K562 (cell line): ENCODE results near the gene MPV17L2. TPM values are rescaled to one million over a fixed set of nuclear protein-coding genes. Genes with fewer than 3 reads are reported as not detected.
A peak's percentile ranks its signal among the peaks of the same experiment; 100 is the strongest.

Source experiments
- ATAC-seq: fragments of 200-7000 bp; cut with Tn5 transposase; 3 replicates; pipeline ENCODE4 v1.9.1; 2020; ENCODE audit warnings: moderate library complexity
- BruUV-seq: library from RNA; stranded (reverse); fragments of 400-500 nt; replicated peaks from 2 replicates; lab custom pipeline; 2021; lab: Mats Ljungman, UMichigan
- CTCF ChIA-PET: fragments of 300-600 bp; formaldehyde crosslinking; extraction: SDS; loops from one replicate; lab custom pipeline; 2021; ENCODE audit warnings: low intra/inter-chr PET ratio; lab: Yijun Ruan, JAX
- POLR2A ChIA-PET: fragments of 300-600, 350-650 bp; sonication (Branson Sonifier 250); formaldehyde crosslinking; extraction: SDS; loops from one replicate; lab custom pipeline; 2021; ENCODE audit warnings: antibody characterized with exemption, inconsistent platforms; lab: Yijun Ruan, JAX
- DNase-seq, 4 experiments: peaks; one replicate each; pipeline versions ENCODE4 v3.0.0 to v3.0.0-alpha.2; 2011 to 2018; ENCODE audit warnings: low spot score in 3 of 4, mixed read lengths in 3 of 4; ENCODE audit errors: extremely low read depth in 1 of 4
- FAIRE-seq: peaks from 2 replicates; lab custom pipeline; 2011; peaks lifted over from hg19 to GRCh38; lab: Jason Lieb, UNC
- H2AFZ ChIP-seq: 2 replicates; pipeline ENCODE4 v1.6.0; 2011; ENCODE audit warnings: low read depth, low read length, control low read depth, inconsistent platforms
- H3K27ac ChIP-seq: fragments of 200-600 bp; 3 replicates; pipeline ENCODE4 v1.8.0; 2011; ENCODE audit warnings: low read depth, mild to moderate bottlenecking, control low read depth, inconsistent platforms, low read length, moderate library complexity, mixed read lengths; ENCODE audit errors: extremely low read depth
- H3K27me3 ChIP-seq, 2 experiments: fragments of 300-600 bp in 1 of 2; 2 replicates in 1 of 2; 3 replicates in 1 of 2; pipeline versions ENCODE4 v1.6.0 to v1.8.0; 2011; ENCODE audit warnings: inconsistent platforms in 2 of 2, low read length in 2 of 2, mild to moderate bottlenecking in 1 of 2, mixed read lengths in 1 of 2, moderate library complexity in 1 of 2; ENCODE audit not compliant: control insufficient read depth in 2 of 2, insufficient read depth in 2 of 2
- H3K36me3 ChIP-seq: fragments of 300-600 bp; 3 replicates; pipeline ENCODE4 v1.8.0; 2011; ENCODE audit warnings: mild to moderate bottlenecking, low read length, inconsistent platforms; ENCODE audit not compliant: control insufficient read depth, insufficient read depth
- H3K4me1 ChIP-seq, 2 experiments: fragments of 200-600 bp in 1 of 2; replicated peaks in 1 of 2; 2 replicates in 1 of 2; 3 replicates in 1 of 2; pipeline versions ENCODE4 v1.5.1 to v1.8.0; 2011; ENCODE audit warnings: inconsistent platforms in 2 of 2, low read length in 2 of 2, mild to moderate bottlenecking in 1 of 2, mixed read lengths in 1 of 2, moderate library complexity in 1 of 2; ENCODE audit not compliant: control insufficient read depth in 2 of 2, insufficient read depth in 2 of 2
- H3K4me2 ChIP-seq: 2 replicates; pipeline ENCODE4 v1.6.1; 2011; ENCODE audit warnings: low read length, control low read depth, inconsistent platforms, mixed read lengths; ENCODE audit not compliant: insufficient read depth
- H3K4me3 ChIP-seq: fragments of 200-600 bp; sonication (generic), shearing (Covaris generic); 2 replicates; pipeline ENCODE4 v1.5.1; 2016; ENCODE audit warnings: control low read depth, inconsistent platforms
- H3K79me2 ChIP-seq: fragments of 200-600 bp; 3 replicates; pipeline ENCODE4 v1.8.0; 2011; ENCODE audit warnings: low read length, inconsistent platforms; ENCODE audit not compliant: control insufficient read depth, insufficient read depth
- H3K9ac ChIP-seq, 2 experiments: 2 replicates each; pipeline versions ENCODE4 v1.6.0 to v1.6.1; 2011; ENCODE audit warnings: low read depth in 2 of 2, low read length in 2 of 2, control low read depth in 1 of 2, inconsistent platforms in 1 of 2, mild to moderate bottlenecking in 1 of 2, mixed read lengths in 1 of 2; ENCODE audit not compliant: insufficient read depth in 1 of 2
- H3K9me1 ChIP-seq: one replicate; pipeline ENCODE4 v1.6.0; 2011; ENCODE audit warnings: inconsistent platforms, mild to moderate bottlenecking, low read length, moderate library complexity; ENCODE audit not compliant: control insufficient read depth, insufficient read depth
- H3K9me3 ChIP-seq: replicated peaks from 2 replicates; pipeline ENCODE4 v1.5.1; 2011; ENCODE audit warnings: low read depth, low read length, inconsistent platforms; ENCODE audit not compliant: control insufficient read depth, insufficient read depth
- H4K20me1 ChIP-seq: replicated peaks from 2 replicates; pipeline ENCODE4 v1.6.1; 2011; ENCODE audit warnings: low read length, inconsistent platforms, mixed read lengths; ENCODE audit not compliant: control insufficient read depth, insufficient read depth
- ADNP ChIP-seq: fragments of 200-800 bp; sonication (Bioruptor generic); IDR thresholded peaks from 2 replicates; pipeline ENCODE4 v1.6.1; 2016; ENCODE audit warnings: missing genetic modification characterization, missing compliant biosample characterization
- ATF7 ChIP-seq: fragments of 450-650 bp; IDR thresholded peaks from 2 replicates; pipeline ENCODE4 v1.7.1; 2014; ENCODE audit warnings: mild to moderate bottlenecking, moderate library complexity
- CBX1 ChIP-seq: sonication (generic); IDR thresholded peaks from 2 replicates; pipeline ENCODE4 v1.6.1; 2016; ENCODE audit warnings: antibody characterized with exemption, low read depth, mild to moderate bottlenecking
- CREBBP ChIP-seq: IDR thresholded peaks from one replicate; pipeline ENCODE4 v1.6.1; 2012; ENCODE audit warnings: low read depth, mild to moderate bottlenecking, control low read depth, inconsistent platforms, low read length
- EP300 ChIP-seq: IDR thresholded peaks from 2 replicates; pipeline ENCODE4 v1.6.1; 2012; ENCODE audit warnings: low read length, improper control_type of control experiment
- HDAC2 ChIP-seq: fragments of 450-650 bp; IDR thresholded peaks from 2 replicates; pipeline ENCODE4 v1.6.1; 2016; ENCODE audit warnings: mild to moderate bottlenecking
- HNRNPK ChIP-seq: fragments of 200-400 bp; formaldehyde crosslinking; IDR thresholded peaks from one replicate; pipeline ENCODE4 v1.6.1; 2018; ENCODE audit warnings: mild to moderate bottlenecking, low read depth, low read length; ENCODE audit not compliant: poor library complexity, severe bottlenecking
- RBM25 ChIP-seq: fragments of 200-400 bp; formaldehyde crosslinking; IDR thresholded peaks from 2 replicates; pipeline ENCODE4 v1.6.1; 2018; ENCODE audit warnings: low read length, low read depth, moderate library complexity; ENCODE audit not compliant: severe bottlenecking
- RCOR1 ChIP-seq, 2 experiments: IDR thresholded peaks; 2 replicates each; pipeline ENCODE4 v1.6.1; 2012; ENCODE audit warnings: low read depth in 2 of 2, low read length in 2 of 2, borderline replicate concordance in 1 of 2, improper control_type of control experiment in 1 of 2
- SMAD4 ChIP-seq: fragments of 250-450 bp; sonication (Bioruptor Pico); conservative IDR thresholded peaks from 2 replicates; pipeline ENCODE4 v1.8.0; 2021; ENCODE audit warnings: inconsistent platforms, mild to moderate bottlenecking, moderate library complexity
- ZNF507 ChIP-seq: conservative IDR thresholded peaks from 2 replicates; pipeline ENCODE4 v1.6.1; 2017; ENCODE audit warnings: missing genetic modification characterization, missing compliant biosample characterization
- WGBS: fragments of 100-300 bp; shearing (Covaris generic); methylation state at CpG from one replicate; pipeline ENCODE4 v1.1.6; 2016; ENCODE audit warnings: low coverage, mixed read lengths; ENCODE audit not compliant: insufficient coverage; ENCODE audit errors: missing lambda C conversion rate; 5-methylcytosine and 5-hydroxymethylcytosine counted together
- in situ Hi-C: fragments of 300-500 bp; cut with MboI; formaldehyde crosslinking; loops from 4 replicates; pipeline ENCODE4 v1.15.0; 2018; ENCODE audit warnings: inconsistent platforms, mixed read lengths
- intact Hi-C: fragments of 100-400 bp; cut with micrococcal nuclease; formaldehyde crosslinking; loops from 2 replicates; pipeline ENCODE4 v1.14.2; 2022
- polyA plus RNA-seq, 8 experiments: library from polyadenylated mRNA; depleted of rRNA in 4 of 8; stranded (reverse) in 5 of 8; unstranded in 3 of 8; fragments of >200 nt; fragmentation: Nextera tagmentation in 2 of 8; fragmentation: Illumina TruSeq in 1 of 8; extraction: Ambion mirVana in 2 of 8; extraction: Trizol in 1 of 8; gene quantifications; 2 replicates each; pipeline versions ENCODE4 v1.2.1 to v1.2.3, GENCODE V29; 2011 to 2014; ENCODE audit warnings: inconsistent platforms in 1 of 8, missing spikeins in 1 of 8
- total RNA-seq, 7 experiments: library from RNA; depleted of rRNA in 6 of 7; stranded (reverse); fragments of >200 nt in 6 of 7; fragmentation: Illumina TruSeq in 2 of 7; extraction: Trizol in 2 of 7; gene quantifications; 2 replicates each; pipeline versions ENCODE4 v1.2.1 to v1.2.3, GENCODE V29; 2011 to 2021; ENCODE audit warnings: low replicate concordance in 1 of 7
- TF ChIP-seq, protein P1 (sequence below): sonication (generic); formaldehyde crosslinking; IDR thresholded peaks from 2 replicates; pipeline ENCODE4 v1.8.1; 2023; ENCODE audit warnings: mild to moderate bottlenecking, missing genetic modification reagents
- TF ChIP-seq, protein P2 (sequence below): IDR thresholded peaks from 2 replicates; pipeline ENCODE4 v1.6.1; 2011; ENCODE audit not compliant: insufficient read length; ENCODE audit errors: extremely low read depth
- TF ChIP-seq, protein P3 (sequence below): fragments of 150-350 bp; conservative IDR thresholded peaks from 2 replicates; pipeline ENCODE4 v1.6.1; 2014; ENCODE audit warnings: low read length

MPV17L2 gene
- total and polyA plus RNA-seq, 9 of the 15 experiments (the other 6 are each of a cell fraction or from before 2014, with no cell fraction given): 10.6 to 60.2 (median 28.5) TPM

DNA sequence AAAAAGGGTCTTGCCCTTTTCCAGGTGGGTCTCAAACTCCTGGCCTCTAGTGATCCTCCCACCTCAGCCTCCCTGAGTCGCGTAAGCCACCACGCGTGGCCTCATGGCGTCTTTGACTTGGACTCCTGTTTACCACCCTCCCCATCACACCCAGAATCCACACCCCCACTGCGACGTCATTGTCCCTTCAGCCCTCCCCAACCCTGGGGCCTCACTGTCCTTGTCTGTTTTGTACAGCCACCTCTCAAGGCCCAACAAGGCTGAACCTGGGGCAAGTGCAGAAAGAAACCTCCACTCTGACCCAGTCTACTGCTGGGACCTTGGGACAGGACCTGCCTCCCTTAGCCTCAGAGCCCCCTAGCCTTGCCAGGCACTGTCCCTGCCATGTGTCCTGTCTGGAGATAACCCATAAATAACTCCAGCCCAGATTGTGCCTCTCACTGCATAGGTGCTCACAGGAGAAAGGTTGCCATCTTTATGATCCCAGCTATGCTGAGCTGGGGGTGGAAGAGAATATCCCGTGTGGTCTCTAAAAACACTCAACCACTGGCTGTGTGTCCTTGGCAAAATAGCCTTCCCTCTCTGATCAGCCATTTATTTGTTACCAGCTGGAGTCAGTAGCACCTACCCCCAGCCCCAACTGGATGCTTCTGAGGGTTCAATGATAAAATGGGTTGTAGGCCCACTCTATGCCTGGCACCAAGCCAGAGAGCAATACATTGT lies 21.3 kb upstream of the MPV17L2 start (continued):
- TF ChIP-seq RCOR1 (IDR thresholded peaks at IDR 0.05; ENCODE audit: borderline replicate concordance in 1 of 2, low read depth in 2 of 2, low read length in 2 of 2): 0 out of 4 replicates have a peak, but pooled peaks of 1 of the 2 experiments have one; percentile 37
- TF ChIP-seq, protein P1, sequence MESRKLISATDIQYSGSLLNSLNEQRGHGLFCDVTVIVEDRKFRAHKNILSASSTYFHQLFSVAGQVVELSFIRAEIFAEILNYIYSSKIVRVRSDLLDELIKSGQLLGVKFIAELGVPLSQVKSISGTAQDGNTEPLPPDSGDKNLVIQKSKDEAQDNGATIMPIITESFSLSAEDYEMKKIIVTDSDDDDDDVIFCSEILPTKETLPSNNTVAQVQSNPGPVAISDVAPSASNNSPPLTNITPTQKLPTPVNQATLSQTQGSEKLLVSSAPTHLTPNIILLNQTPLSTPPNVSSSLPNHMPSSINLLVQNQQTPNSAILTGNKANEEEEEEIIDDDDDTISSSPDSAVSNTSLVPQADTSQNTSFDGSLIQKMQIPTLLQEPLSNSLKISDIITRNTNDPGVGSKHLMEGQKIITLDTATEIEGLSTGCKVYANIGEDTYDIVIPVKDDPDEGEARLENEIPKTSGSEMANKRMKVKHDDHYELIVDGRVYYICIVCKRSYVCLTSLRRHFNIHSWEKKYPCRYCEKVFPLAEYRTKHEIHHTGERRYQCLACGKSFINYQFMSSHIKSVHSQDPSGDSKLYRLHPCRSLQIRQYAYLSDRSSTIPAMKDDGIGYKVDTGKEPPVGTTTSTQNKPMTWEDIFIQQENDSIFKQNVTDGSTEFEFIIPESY (CRISPR knock-in tag): peak; percentile 70
- peak; percentile 52 for TF ChIP-seq ADNP (tag)
- no peak for TF ChIP-seq HNRNPK

DNA sequence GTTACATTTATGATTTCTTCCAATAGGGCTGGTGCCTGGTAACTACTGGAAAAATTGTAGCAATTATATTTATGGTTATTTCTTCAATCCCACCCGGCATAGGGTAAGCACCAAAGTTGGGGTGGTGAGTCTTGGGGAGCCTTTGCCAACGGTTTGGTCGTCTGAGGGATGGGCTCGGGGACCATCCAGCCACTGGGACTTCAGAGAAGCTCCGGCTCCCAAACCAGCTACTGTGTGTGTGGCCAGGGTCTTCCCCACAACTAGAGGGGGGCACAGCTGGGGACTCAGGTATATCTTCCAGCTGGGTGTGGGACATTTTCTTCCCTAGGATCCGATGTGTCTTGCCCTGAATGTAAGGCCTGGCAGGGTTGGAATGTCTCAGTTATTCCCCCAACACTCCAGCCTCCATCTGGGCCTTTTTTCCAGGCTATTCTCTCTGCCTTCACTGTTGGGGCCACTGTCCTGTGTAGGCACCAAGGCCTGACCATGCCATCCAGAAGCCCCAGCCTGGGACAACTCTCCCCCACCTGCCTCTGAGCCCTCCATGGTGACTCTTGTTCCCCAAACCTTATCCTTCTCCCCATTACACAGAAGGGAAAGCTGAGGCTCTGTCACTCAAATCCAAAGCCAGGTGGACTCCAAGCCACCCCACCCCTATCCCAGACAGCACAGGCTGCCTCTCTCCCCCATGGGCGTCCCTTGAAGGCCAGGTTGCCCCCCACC lies 20.5 kb upstream of the MPV17L2 start:
- DNase-seq (no peak), ATAC-seq (no peak), FAIRE-seq (no peak)
- H3K4me3 ChIP-seq: no peak overlapping the region
- BruUV-seq: no TSS peak
- ChIA-PET CTCF (no interaction called here), POLR2A (interaction anchor here (0.6 kb wide), 2 partner anchors 16 to 173 kb away, joined by 3 read pairs; no protein-coding TSS in a partner anchor)
- intact Hi-C loops (no loop called here), in situ Hi-C loops (no loop called here)
- H3K27me3 ChIP-seq: no peaks in the 10 kb centered on the region
- peak overlapping the region; percentile 56; the same call in 1 of the 3 replicates for H3K27ac ChIP-seq
- H3K9ac ChIP-seq: no peak overlapping the region; a peak in 1 of 4 replicates
- peaks cover 14 to 38% of the 10 kb centered on the region in 2 experiments for H3K4me1 ChIP-seq
- WGBS: 88% methylated on average over 6 of the region's 7 CpGs
- no peak overlapping the region for H2AFZ ChIP-seq
- no peak overlapping the region for H3K4me2 ChIP-seq
- H4K20me1 ChIP-seq: 0 out of 2 replicates have a peak, but pooled peaks cover 4% of the 10 kb centered on the region
- peaks cover 51% of the 10 kb centered on the region; the same call in 2 of the 3 replicates for H3K36me3 ChIP-seq
- H3K79me2 ChIP-seq: peaks cover 15% of the 10 kb centered on the region
- no peaks in the 10 kb centered on the region for H3K9me3 ChIP-seq
- no peaks in the 10 kb centered on the region for H3K9me1 ChIP-seq
- TF ChIP-seq, protein P2, sequence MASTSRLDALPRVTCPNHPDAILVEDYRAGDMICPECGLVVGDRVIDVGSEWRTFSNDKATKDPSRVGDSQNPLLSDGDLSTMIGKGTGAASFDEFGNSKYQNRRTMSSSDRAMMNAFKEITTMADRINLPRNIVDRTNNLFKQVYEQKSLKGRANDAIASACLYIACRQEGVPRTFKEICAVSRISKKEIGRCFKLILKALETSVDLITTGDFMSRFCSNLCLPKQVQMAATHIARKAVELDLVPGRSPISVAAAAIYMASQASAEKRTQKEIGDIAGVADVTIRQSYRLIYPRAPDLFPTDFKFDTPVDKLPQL: no peak
- no peak for TF ChIP-seq ATF7
- peak; percentile 46 for TF ChIP-seq HDAC2
- peak; percentile 80 for TF ChIP-seq ADNP (tag)
- no peak for TF ChIP-seq CREBBP
- TF ChIP-seq EP300: no peak
- no peak for TF ChIP-seq SMAD4 (CRISPR knock-in tag)
- 0 out of 2 replicates have a peak, but pooled peaks have one; percentile 39 for TF ChIP-seq CBX1
- TF ChIP-seq ZNF507 (tag): peak; percentile 84
- TF ChIP-seq RBM25: peak; percentile 80
- TF ChIP-seq, protein P3, sequence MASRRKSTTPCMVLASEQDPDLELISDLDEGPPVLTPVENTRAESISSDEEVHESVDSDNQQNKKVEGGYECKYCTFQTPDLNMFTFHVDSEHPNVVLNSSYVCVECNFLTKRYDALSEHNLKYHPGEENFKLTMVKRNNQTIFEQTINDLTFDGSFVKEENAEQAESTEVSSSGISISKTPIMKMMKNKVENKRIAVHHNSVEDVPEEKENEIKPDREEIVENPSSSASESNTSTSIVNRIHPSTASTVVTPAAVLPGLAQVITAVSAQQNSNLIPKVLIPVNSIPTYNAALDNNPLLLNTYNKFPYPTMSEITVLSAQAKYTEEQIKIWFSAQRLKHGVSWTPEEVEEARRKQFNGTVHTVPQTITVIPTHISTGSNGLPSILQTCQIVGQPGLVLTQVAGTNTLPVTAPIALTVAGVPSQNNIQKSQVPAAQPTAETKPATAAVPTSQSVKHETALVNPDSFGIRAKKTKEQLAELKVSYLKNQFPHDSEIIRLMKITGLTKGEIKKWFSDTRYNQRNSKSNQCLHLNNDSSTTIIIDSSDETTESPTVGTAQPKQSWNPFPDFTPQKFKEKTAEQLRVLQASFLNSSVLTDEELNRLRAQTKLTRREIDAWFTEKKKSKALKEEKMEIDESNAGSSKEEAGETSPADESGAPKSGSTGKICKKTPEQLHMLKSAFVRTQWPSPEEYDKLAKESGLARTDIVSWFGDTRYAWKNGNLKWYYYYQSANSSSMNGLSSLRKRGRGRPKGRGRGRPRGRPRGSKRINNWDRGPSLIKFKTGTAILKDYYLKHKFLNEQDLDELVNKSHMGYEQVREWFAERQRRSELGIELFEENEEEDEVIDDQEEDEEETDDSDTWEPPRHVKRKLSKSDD: no peak
